Panc1 (cell line): ENCODE results near the gene DIAPH2. TPM values are rescaled to one million over a fixed set of nuclear protein-coding genes. Genes with fewer than 3 reads are reported as not detected.

Experiments used
- ATAC-seq: fragments of 200-7000 bp; cut with Tn5 transposase; 2 replicates; pipeline ENCODE4 v1.9.1; 2020; ENCODE audit warnings: mild to moderate bottlenecking, moderate library complexity
- BruUV-seq: library from RNA; stranded (reverse); fragments of 400-500 nt; replicated peaks from 2 replicates; lab custom pipeline; 2021; lab: Mats Ljungman, UMichigan
- CTCF ChIA-PET: fragments of 300-600 bp; sonication (Branson Sonifier 250); formaldehyde crosslinking; loops from one replicate; lab custom pipeline; 2022; ENCODE audit warnings: antibody characterized with exemption; lab: Charles Lee
- POLR2A ChIA-PET: fragments of 300-600 bp; sonication (Branson Sonifier 250); formaldehyde crosslinking; loops from one replicate; lab custom pipeline; 2022; ENCODE audit warnings: antibody characterized with exemption; lab: Charles Lee
- DNase-seq: peaks from one replicate; pipeline ENCODE4 v3.0.0-alpha.2; 2010; ENCODE audit warnings: low read depth, low spot score
- H3K27ac ChIP-seq: 2 replicates; pipeline ENCODE4 v1.5.1; 2011; ENCODE audit warnings: mild to moderate bottlenecking, low read length, inconsistent platforms
- H3K27me3 ChIP-seq: fragments of 200-500 bp; sonication (Bioruptor generic); 2 replicates; pipeline ENCODE4 v1.6.0; 2014; ENCODE audit warnings: low read length, inconsistent platforms; ENCODE audit not compliant: control insufficient read depth, insufficient read depth
- H3K36me3 ChIP-seq: fragments of 200-500 bp; sonication (Bioruptor generic); 2 replicates; pipeline ENCODE4 v1.5.1; 2014; ENCODE audit warnings: inconsistent platforms, mild to moderate bottlenecking, low read length, moderate library complexity; ENCODE audit not compliant: control insufficient read depth, insufficient read depth
- H3K4me1 ChIP-seq: 2 replicates; pipeline ENCODE4 v1.5.1; 2011; ENCODE audit warnings: inconsistent platforms, mild to moderate bottlenecking, low read length, moderate library complexity; ENCODE audit not compliant: control insufficient read depth, insufficient read depth
- H3K4me3 ChIP-seq, 2 experiments: 2 replicates each; pipeline ENCODE4 v1.5.1; 2011 to 2012; ENCODE audit warnings: low read depth in 2 of 2, low read length in 2 of 2, mild to moderate bottlenecking in 2 of 2, inconsistent platforms in 1 of 2, moderate library complexity in 1 of 2
- H3K9me3 ChIP-seq: fragments of 200-500 bp; sonication (Bioruptor generic); 2 replicates; pipeline ENCODE4 v1.5.1; 2014; ENCODE audit warnings: low read depth, mild to moderate bottlenecking, inconsistent platforms, low read length, moderate library complexity; ENCODE audit not compliant: control insufficient read depth, insufficient read depth
- CTCF ChIP-seq: fragments of 450-650 bp; IDR thresholded peaks from 2 replicates; pipeline ENCODE4 v1.5.1; 2017; ENCODE audit warnings: mild to moderate bottlenecking
- POLR2AphosphoS5 ChIP-seq: IDR thresholded peaks from 2 replicates; pipeline ENCODE4 v1.6.1; 2012; ENCODE audit warnings: mild to moderate bottlenecking, low read depth, low read length, moderate library complexity
- REST ChIP-seq, 2 experiments: IDR thresholded peaks; 2 replicates each; pipeline ENCODE4 v1.6.1; 2011 to 2012; ENCODE audit warnings: low read depth in 2 of 2, control low read depth in 1 of 2, low read length in 1 of 2, mild to moderate bottlenecking in 1 of 2, moderate library complexity in 1 of 2; ENCODE audit not compliant: insufficient read depth in 1 of 2
- SIN3A ChIP-seq: IDR thresholded peaks from 2 replicates; pipeline ENCODE4 v1.6.1; 2012; ENCODE audit warnings: low read depth, mild to moderate bottlenecking, low read length, moderate library complexity, borderline replicate concordance; ENCODE audit not compliant: insufficient read depth
- TCF7L2 ChIP-seq: IDR thresholded peaks from 2 replicates; pipeline ENCODE4 v1.6.1; 2011; ENCODE audit warnings: mild to moderate bottlenecking, low read depth, low read length, inconsistent platforms
- in situ Hi-C: cut with HindIII; loops from 2 replicates; pipeline ENCODE4 v1.10.0; 2016; ENCODE audit warnings: low sequenced_read_pairs, low pct_unique_long_range_greater_than_20kb
- intact Hi-C: fragments of 100-400 bp; cut with micrococcal nuclease; formaldehyde crosslinking; loops from one replicate; pipeline ENCODE4 v1.10.0; 2022; ENCODE audit not compliant: unreplicated experiment
- total RNA-seq: library from RNA; stranded (reverse); gene quantifications from one replicate; pipeline ENCODE4 v1.2.1, GENCODE V29; 2021; ENCODE audit not compliant: unreplicated experiment

The DIAPH2 gene
- total RNA-seq, 1 experiment from 2014 or later, result 17.0 TPM

GRCh38 chrX:97267396-97268181, 582.9 kb downstream of the DIAPH2 start:
- in situ Hi-C loops, result no loop called here
- ATAC-seq, result no peak
- no peak for DNase-seq
- CTCF ChIA-PET, result no interaction called here
- intact Hi-C loops, result no loop called here
- no peaks in the 10 kb centered on the region for H3K9me3 ChIP-seq
- POLR2A ChIA-PET, result no interaction called here
- H3K36me3 ChIP-seq, result no peaks in the 10 kb centered on the region
- no peak overlapping the region for H3K27ac ChIP-seq
- H3K27me3 ChIP-seq, result no peaks in the 10 kb centered on the region
- no peaks in the 10 kb centered on the region for H3K4me1 ChIP-seq
- H3K4me3 ChIP-seq, result no peak overlapping the region
- BruUV-seq, result no TSS peak
- TF ChIP-seq SIN3A, result no peak
- no peak for TF ChIP-seq CTCF
- TF ChIP-seq TCF7L2, result no peak
- no peak for TF ChIP-seq REST (IDR thresholded peaks at IDR 0.05; ENCODE audit: insufficient read depth in 1 of 2, low read depth in 2 of 2, low read length in 1 of 2)
- TF ChIP-seq POLR2AphosphoS5, result no peak

- no peaks in the 10 kb centered on the region for H3K27me3 ChIP-seq
- H3K36me3 ChIP-seq, result no peaks in the 10 kb centered on the region
- intact Hi-C loops (no loop called here), in situ Hi-C loops (no loop called here)
- ATAC-seq (no peak), DNase-seq (no peak)
- H3K9me3 ChIP-seq, result no peaks in the 10 kb centered on the region
- no peaks in the 10 kb centered on the region for H3K4me1 ChIP-seq
- ChIA-PET CTCF (no interaction called here), POLR2A (no interaction called here)
- TF ChIP-seq TCF7L2, result no peak
- no peak for TF ChIP-seq SIN3A
- TF ChIP-seq CTCF, result no peak
- no peak for TF ChIP-seq REST (IDR thresholded peaks at IDR 0.05; ENCODE audit: insufficient read depth in 1 of 2, low read depth in 2 of 2, low read length in 1 of 2)
- TF ChIP-seq POLR2AphosphoS5, result no peak
- H3K4me3 ChIP-seq, result no peak overlapping the region
- no TSS peak for BruUV-seq
- no peak overlapping the region for H3K27ac ChIP-seq
Measured at GRCh38 chrX:97268182-97268680, 583.6 kb downstream of the DIAPH2 start.
